IMR-90 (cell line): ENCODE measurements around the gene ARHGAP31. TPM values are rescaled to one million over a fixed set of nuclear protein-coding genes. Genes with fewer than 3 reads are reported as not detected.

Experiments
- ATAC-seq: fragments of 200-7000 bp; cut with Tn5 transposase; 2 replicates; pipeline ENCODE4 v1.9.1; 2020; ENCODE audit warnings: low read depth, mild to moderate bottlenecking, moderate library complexity
- Bru-seq: library from RNA; stranded (reverse); fragments of 400-500 nt; gene quantifications from one replicate; lab custom pipeline; 2021; lab: Mats Ljungman, UMichigan
- BruChase-seq, 2 experiments: library from RNA; stranded (reverse); fragments of 400-500 nt; gene quantifications; one replicate each; lab custom pipeline; 2021; lab: Mats Ljungman, UMichigan
- BruUV-seq: library from RNA; stranded (reverse); fragments of 400-500 nt; replicated peaks from 2 replicates; lab custom pipeline; 2021; lab: Mats Ljungman, UMichigan
- CTCF ChIA-PET: fragments of 300-600 bp; formaldehyde crosslinking; extraction: SDS; loops from one replicate; lab custom pipeline; 2021; ENCODE audit warnings: antibody characterized with exemption; lab: Yijun Ruan, JAX
- POLR2A ChIA-PET: fragments of 300-600 bp; sonication (Branson Sonifier 250); formaldehyde crosslinking; loops from one replicate; lab custom pipeline; 2022; ENCODE audit warnings: antibody characterized with exemption; ENCODE audit not compliant: unreplicated experiment; lab: Charles Lee
- DNase-seq: peaks from one replicate; pipeline ENCODE4 v3.0.0; 2013
- H2AFZ ChIP-seq: replicated peaks from 2 replicates; pipeline ENCODE3; 2013; ENCODE audit warnings: low read length, mild to moderate bottlenecking; ENCODE audit not compliant: poor library complexity
- H2AK5ac ChIP-seq: 2 replicates; pipeline ENCODE4 v1.6.1; 2013; ENCODE audit warnings: low read depth, low read length, inconsistent platforms
- H2AK9ac ChIP-seq: replicated peaks from 2 replicates; pipeline ENCODE3; 2013; ENCODE audit warnings: mild to moderate bottlenecking, low read depth, low read length, moderate library complexity; ENCODE audit not compliant: poor library complexity
- H2BK120ac ChIP-seq: 2 replicates; pipeline ENCODE4 v1.6.1; 2013; ENCODE audit warnings: low read depth, low read length, inconsistent platforms
- H2BK15ac ChIP-seq: 3 replicates; pipeline ENCODE4 v1.6.1; 2013; ENCODE audit warnings: low read depth, low read length, inconsistent platforms
- H2BK20ac ChIP-seq: 2 replicates; pipeline ENCODE4 v1.6.1; 2013; ENCODE audit warnings: low read depth, mild to moderate bottlenecking, inconsistent platforms, low read length, moderate library complexity
- H2BK5ac ChIP-seq: 2 replicates; pipeline ENCODE4 v1.6.1; 2013; ENCODE audit warnings: mild to moderate bottlenecking, low read depth, low read length, inconsistent platforms; ENCODE audit not compliant: poor library complexity, severe bottlenecking
- H3K14ac ChIP-seq: replicated peaks from 2 replicates; pipeline ENCODE4 v1.6.1; 2013; ENCODE audit warnings: low read depth, low read length, inconsistent platforms
- H3K18ac ChIP-seq: 2 replicates; pipeline ENCODE4 v1.6.1; 2013; ENCODE audit warnings: low read depth, low read length, control low read depth
- H3K23ac ChIP-seq: 2 replicates; pipeline ENCODE4 v1.6.1; 2013; ENCODE audit warnings: low read depth, low read length, inconsistent platforms
- H3K27ac ChIP-seq: 2 replicates; pipeline ENCODE4 v1.5.1; 2013; ENCODE audit warnings: mild to moderate bottlenecking, control low read depth, low read length; ENCODE audit not compliant: insufficient read depth
- H3K27me3 ChIP-seq: 2 replicates; pipeline ENCODE4 v1.6.1; 2013; ENCODE audit warnings: low read length; ENCODE audit not compliant: control insufficient read depth, insufficient read depth
- H3K36me3 ChIP-seq: 2 replicates; pipeline ENCODE4 v1.6.1; 2013; ENCODE audit warnings: low read length, mixed read lengths; ENCODE audit not compliant: control insufficient read depth, insufficient read depth
- H3K4ac ChIP-seq: 2 replicates; pipeline ENCODE4 v1.6.1; 2013; ENCODE audit warnings: low read depth, low read length, inconsistent platforms
- H3K4me1 ChIP-seq: 2 replicates; pipeline ENCODE4 v1.6.1; 2013; ENCODE audit warnings: low read length, mixed read lengths; ENCODE audit not compliant: control insufficient read depth, insufficient read depth
- H3K4me2 ChIP-seq: 2 replicates; pipeline ENCODE4 v1.6.1; 2013; ENCODE audit warnings: low read depth, mild to moderate bottlenecking, control low read depth, low read length, moderate library complexity
- H3K4me3 ChIP-seq: 2 replicates; pipeline ENCODE4 v1.5.1; 2013; ENCODE audit warnings: low read depth, mild to moderate bottlenecking, control low read depth, low read length, moderate library complexity; ENCODE audit not compliant: insufficient read depth
- H3K56ac ChIP-seq: 2 replicates; pipeline ENCODE4 v1.6.1; 2013; ENCODE audit warnings: low read length, inconsistent platforms; ENCODE audit not compliant: insufficient read depth; ENCODE audit errors: extremely low read depth
- H3K79me1 ChIP-seq, 2 experiments: 2 replicates each; pipeline ENCODE4 v1.6.1; 2013; ENCODE audit warnings: low read length in 2 of 2, inconsistent platforms in 1 of 2, low read depth in 1 of 2
- H3K9ac ChIP-seq: 2 replicates; pipeline ENCODE4 v1.6.1; 2013; ENCODE audit warnings: low read depth, low read length, control low read depth
- H3K9me1 ChIP-seq: 2 replicates; pipeline ENCODE4 v1.6.1; 2013; ENCODE audit warnings: low read length, inconsistent platforms; ENCODE audit not compliant: insufficient read depth
- H3K9me3 ChIP-seq: 2 replicates; pipeline ENCODE4 v1.6.1; 2013; ENCODE audit warnings: low read length; ENCODE audit not compliant: control insufficient read depth, insufficient read depth
- H4K20me1 ChIP-seq: 2 replicates; pipeline ENCODE4 v1.6.1; 2013; ENCODE audit warnings: low read length, inconsistent platforms; ENCODE audit not compliant: insufficient read depth
- H4K5ac ChIP-seq: 2 replicates; pipeline ENCODE4 v1.6.1; 2013; ENCODE audit warnings: mild to moderate bottlenecking, low read depth, low read length, control low read depth
- H4K8ac ChIP-seq, 2 experiments: 2 replicates each; pipeline ENCODE4 v1.6.1; 2013; ENCODE audit warnings: low read depth in 2 of 2, low read length in 2 of 2, control low read depth in 1 of 2, inconsistent platforms in 1 of 2
- H4K91ac ChIP-seq: 2 replicates; pipeline ENCODE4 v1.6.1; 2013; ENCODE audit warnings: low read depth, low read length, inconsistent platforms; ENCODE audit not compliant: insufficient read depth
- BHLHE40 ChIP-seq: fragments of 150-350 bp; IDR thresholded peaks from 2 replicates; pipeline ENCODE4 v1.6.1; 2016; ENCODE audit warnings: mild to moderate bottlenecking, low read depth, low read length
- MXI1 ChIP-seq: IDR thresholded peaks from 2 replicates; pipeline ENCODE4 v1.6.1; 2012; ENCODE audit warnings: low read depth, mild to moderate bottlenecking, low read length, moderate library complexity, borderline replicate concordance
- POLR2A ChIP-seq: IDR thresholded peaks from 2 replicates; pipeline ENCODE4 v1.6.1; 2012; ENCODE audit warnings: mild to moderate bottlenecking, low read depth, low read length
- RFX5 ChIP-seq: IDR thresholded peaks from 2 replicates; pipeline ENCODE4 v1.8.0; 2012; ENCODE audit warnings: low read depth, mild to moderate bottlenecking, low read length, moderate library complexity
- WGBS, 2 experiments: methylation state at CpG; one replicate each; pipeline versions ENCODE4 v1.1.5 to v1.1.7; 2013; ENCODE audit warnings: missing lambda C conversion rate in 2 of 2; ENCODE audit not compliant: insufficient read length in 1 of 2; ENCODE audit errors: extremely low coverage in 2 of 2; 5-methylcytosine and 5-hydroxymethylcytosine counted together
- dilution Hi-C: fragments of 300-500 bp; cut with HindIII; formaldehyde crosslinking; loops from one replicate; pipeline ENCODE4 v1.14.3; 2018; ENCODE audit warnings: low sequenced_read_pairs; ENCODE audit not compliant: unreplicated experiment
- in situ Hi-C: fragments of 300-500 bp; cut with MboI; formaldehyde crosslinking; loops from 3 replicates; pipeline ENCODE4 v1.14.3; 2019; ENCODE audit warnings: low sequenced_read_pairs, inconsistent platforms, mixed read lengths
- intact Hi-C: fragments of 100-400 bp; cut with micrococcal nuclease; formaldehyde crosslinking; loops from 2 replicates; pipeline ENCODE4 v1.10.0; 2022
- long read RNA-seq: library from polyadenylated mRNA; unstranded; transcript quantifications from one replicate; pipeline ENCODE4 v2.0.0, GENCODE V29; 2021; ENCODE audit not compliant: unreplicated experiment
- polyA plus RNA-seq, 3 experiments: library from polyadenylated mRNA; depleted of rRNA; stranded (reverse); fragments of >200 nt; gene quantifications; 2 replicates each; pipeline ENCODE4 v1.2.3, GENCODE V29; 2012; ENCODE audit warnings: low replicate concordance in 1 of 3
- total RNA-seq: library from RNA; depleted of rRNA; stranded (reverse); fragments of >200 nt; gene quantifications from 2 replicates; pipeline ENCODE4 v1.2.3, GENCODE V29; 2012; rRNA removed

Gene ARHGAP31, protein sequence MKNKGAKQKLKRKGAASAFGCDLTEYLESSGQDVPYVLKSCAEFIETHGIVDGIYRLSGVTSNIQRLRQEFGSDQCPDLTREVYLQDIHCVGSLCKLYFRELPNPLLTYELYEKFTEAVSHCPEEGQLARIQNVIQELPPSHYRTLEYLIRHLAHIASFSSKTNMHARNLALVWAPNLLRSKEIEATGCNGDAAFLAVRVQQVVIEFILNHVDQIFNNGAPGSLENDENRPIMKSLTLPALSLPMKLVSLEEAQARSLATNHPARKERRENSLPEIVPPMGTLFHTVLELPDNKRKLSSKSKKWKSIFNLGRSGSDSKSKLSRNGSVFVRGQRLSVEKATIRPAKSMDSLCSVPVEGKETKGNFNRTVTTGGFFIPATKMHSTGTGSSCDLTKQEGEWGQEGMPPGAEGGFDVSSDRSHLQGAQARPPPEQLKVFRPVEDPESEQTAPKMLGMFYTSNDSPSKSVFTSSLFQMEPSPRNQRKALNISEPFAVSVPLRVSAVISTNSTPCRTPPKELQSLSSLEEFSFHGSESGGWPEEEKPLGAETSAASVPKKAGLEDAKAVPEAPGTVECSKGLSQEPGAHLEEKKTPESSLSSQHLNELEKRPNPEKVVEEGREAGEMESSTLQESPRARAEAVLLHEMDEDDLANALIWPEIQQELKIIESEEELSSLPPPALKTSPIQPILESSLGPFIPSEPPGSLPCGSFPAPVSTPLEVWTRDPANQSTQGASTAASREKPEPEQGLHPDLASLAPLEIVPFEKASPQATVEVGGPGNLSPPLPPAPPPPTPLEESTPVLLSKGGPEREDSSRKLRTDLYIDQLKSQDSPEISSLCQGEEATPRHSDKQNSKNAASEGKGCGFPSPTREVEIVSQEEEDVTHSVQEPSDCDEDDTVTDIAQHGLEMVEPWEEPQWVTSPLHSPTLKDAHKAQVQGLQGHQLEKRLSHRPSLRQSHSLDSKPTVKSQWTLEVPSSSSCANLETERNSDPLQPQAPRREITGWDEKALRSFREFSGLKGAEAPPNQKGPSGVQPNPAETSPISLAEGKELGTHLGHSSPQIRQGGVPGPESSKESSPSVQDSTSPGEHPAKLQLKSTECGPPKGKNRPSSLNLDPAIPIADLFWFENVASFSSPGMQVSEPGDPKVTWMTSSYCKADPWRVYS (N-terminal part only)
- total RNA-seq: 6.6 and 7.5 TPM in 2 replicates
- polyA plus RNA-seq (2012; rRNA removed): 7.7 and 8.3 TPM in 2 replicates
- polyA plus RNA-seq (2012; cell fraction: cytosol; rRNA removed): 2.2 and 2.4 TPM in 2 replicates
- 2.2 and 3.0 TPM in 2 replicates for polyA plus RNA-seq (2012; cell fraction: nucleus; rRNA removed; ENCODE audit: low replicate concordance)
- Bru-seq, nascent RNA: percentile 70 among the genes with signal in this experiment
- BruChase-seq, experiment 1, labeled RNA remaining after a 6-hour chase: percentile 61 among the genes with signal in this experiment
- BruChase-seq, experiment 2, labeled RNA remaining after a 2-hour chase: percentile 63 among the genes with signal in this experiment
- long read RNA-seq, full-length matches to known transcripts: 1 of 7 reads
- long read RNA-seq, partial matches to known transcripts: 3 of 7 reads
- long read RNA-seq, other reads (novel, unspliced or antisense): 3 of 7 reads

- DNase-seq (peak; percentile 81), ATAC-seq (peak; percentile 80)
- WGBS, 2 experiments: 1% methylated on average over 20 of the region's 55 CpGs; no CpG with 5 or more reads in 1 of the 2 experiments
- peak within 1 kb of the TSS; percentile 80 for H3K56ac ChIP-seq
- H3K4me2 ChIP-seq: peak within 1 kb of the TSS; percentile 99
- peaks cover 5% of the 10 kb centered on the region for H3K4me1 ChIP-seq
- peak within 1 kb of the TSS; percentile 97; the same call in 1 of the 3 replicates for H2BK15ac ChIP-seq
- peak within 1 kb of the TSS; percentile 96 for H3K14ac ChIP-seq
- peak within 1 kb of the TSS; percentile 75 for H2BK5ac ChIP-seq
- peak within 1 kb of the TSS; percentile 96 for H3K27ac ChIP-seq
- H2BK120ac ChIP-seq: peak within 1 kb of the TSS; percentile 90
- intact Hi-C loops: loop anchor here (1.0 to 10.0 kb wide), 4 partner anchors 53 to 169 kb away; partner anchors contain the start of gene TMEM39A
- ChIA-PET POLR2A (interaction anchor here (1.2 kb wide), 1 partner anchor 59 kb away, joined by 3 read pairs; no protein-coding TSS in a partner anchor), CTCF (no interaction called here)
- H4K5ac ChIP-seq: peak within 1 kb of the TSS; percentile 95
- peak within 1 kb of the TSS; percentile 98 for H2AFZ ChIP-seq
- in situ Hi-C loops: loop anchor here (5.0 to 25.0 kb wide), 2 partner anchors 58 to 393 kb away; partner anchors contain the start of gene COX17
- peaks cover 5% of the 10 kb centered on the region; the same call in 1 of the 2 replicates for H3K9me1 ChIP-seq
- H3K4me3 ChIP-seq: peak within 1 kb of the TSS; percentile 94
- H3K79me1 ChIP-seq: peaks cover 10 to 41% of the 10 kb centered on the region in 2 experiments
- H2BK20ac ChIP-seq: peak within 1 kb of the TSS; percentile 56; the same call in 1 of the 2 replicates
- H4K91ac ChIP-seq: peak within 1 kb of the TSS; percentile 95
- TF ChIP-seq BHLHE40: peak; percentile 30; the same call in 1 of the 2 replicates
- no peak for TF ChIP-seq RFX5
- TF ChIP-seq MXI1: peak; percentile 40; the same call in 1 of the 2 replicates
- peak; percentile 26; the same call in 1 of the 2 replicates for TF ChIP-seq POLR2A
- BruUV-seq: TSS peak; percentile 75
- H3K18ac ChIP-seq: peak within 1 kb of the TSS; percentile 84
- dilution Hi-C loops: no loop called here
- H3K23ac ChIP-seq: peak within 1 kb of the TSS; percentile 100
- peaks cover 7% of the 10 kb centered on the region; the same call in 1 of the 2 replicates for H3K36me3 ChIP-seq
- peak within 1 kb of the TSS; percentile 82 to 98 for H4K8ac ChIP-seq
- H3K9ac ChIP-seq: peak within 1 kb of the TSS; percentile 91
- H3K4ac ChIP-seq: peak within 1 kb of the TSS; percentile 92
- H4K20me1 ChIP-seq: no peaks in the 10 kb centered on the region
- peak within 1 kb of the TSS; percentile 89 for H2AK5ac ChIP-seq
- H2AK9ac ChIP-seq: peak within 1 kb of the TSS; percentile 80
- no peaks in the 10 kb centered on the region for H3K9me3 ChIP-seq
- H3K27me3 ChIP-seq: no peaks in the 10 kb centered on the region
These were observed at the start of gene ARHGAP31 for GRCh38 chr3:119293871-119294695. Gene ARHGAP31 (plus strand): TSS chr3:119294383. CDS start chr3:119294905, 522 bp downstream.
